ENCODE measurements around the gene NR6A1. TPM values are rescaled to one million over a fixed set of nuclear protein-coding genes. Genes with fewer than 3 reads are reported as not detected.

Gene NR6A1
- total RNA-seq, 1 experiment from 2014 or later = 0.77 TPM

- ChIA-PET CTCF (interaction anchor here (0.6 kb wide), 1 partner anchor 363 kb away, joined by 3 read pairs; no protein-coding TSS in a partner anchor), POLR2A (ENCODE audit: unreplicated experiment) (no interaction called here)
- intact Hi-C loops (cut with micrococcal nuclease) = no loop called here
- Histone ChIP-seq H3K4me1 (ENCODE audit: insufficient read depth, low read length) (no peaks in the 10 kb centered on the region), H3K9me2 (replicated peaks; ENCODE audit: low read length) (no peaks in the 10 kb centered on the region), H3K79me2 (ENCODE audit: low read length) (no peaks in the 10 kb centered on the region), H2AFZ (ENCODE audit: low read length) (no peak overlapping the region), H3K27me3 (ENCODE audit: low read length) (no peaks in the 10 kb centered on the region), H3K4me3 (ENCODE audit: low read length) (no peak overlapping the region), H3K36me3 (ENCODE audit: low read depth, low read length) (no peaks in the 10 kb centered on the region), H4K20me1 (ENCODE audit: low read length) (no peaks in the 10 kb centered on the region), H3F3A (ENCODE audit: low read length, unreplicated experiment) (no peaks in the 10 kb centered on the region), H3K27ac (ENCODE audit: low read length) (no peak overlapping the region), H3K9me3 (ENCODE audit: low read length) (no peaks in the 10 kb centered on the region), H3K4me2 (ENCODE audit: low read length) (no peak overlapping the region), H3K9ac (ENCODE audit: low read length) (no peak overlapping the region)
- ATAC-seq (no peak), DNase-seq (no peak)
- no peak for TF ChIP-seq CTCF (conservative IDR thresholded peaks at IDR 0.05; ENCODE audit: low read depth, low read length)
- TF ChIP-seq EZH2 (IDR thresholded peaks at IDR 0.05; ENCODE audit: low read length, unreplicated experiment) = no peak
- no peak for TF ChIP-seq EZH2phosphoT487 (IDR thresholded peaks at IDR 0.05; ENCODE audit: borderline replicate concordance, low read length)
- no TSS peak for BruUV-seq (replicated peaks)
Observed at GRCh38 chr9:124594225-124594624, 176.9 kb downstream of the NR6A1 start.

DNA sequence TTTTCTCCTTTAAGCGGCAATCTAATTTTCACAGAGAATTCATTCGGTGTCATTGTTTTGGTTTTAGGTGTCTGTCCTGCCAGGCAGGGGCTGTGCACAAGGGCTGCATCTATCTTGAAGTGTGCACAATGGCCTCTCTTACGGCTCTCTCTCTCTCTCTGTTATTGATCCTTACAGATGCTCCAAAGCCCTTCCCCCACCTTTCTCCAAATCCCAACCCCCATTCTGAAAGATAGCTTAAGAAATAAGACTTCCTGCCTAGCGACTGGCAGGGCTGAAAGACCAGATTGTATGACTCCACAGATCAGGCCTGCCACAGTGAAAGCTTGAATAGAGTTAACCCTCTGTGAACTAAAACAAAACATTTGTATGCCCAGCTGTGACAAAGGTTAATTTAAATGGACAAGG is 177.5 kb downstream of the NR6A1 start:
- H3K4me3 ChIP-seq (ENCODE audit: low read length) = no peak overlapping the region
- no peaks in the 10 kb centered on the region for H3K9me2 ChIP-seq (replicated peaks; ENCODE audit: low read length)
- DNase-seq (no peak), ATAC-seq (no peak)
- no peak overlapping the region for H3K9ac ChIP-seq (ENCODE audit: low read length)
- no peaks in the 10 kb centered on the region for H3K79me2 ChIP-seq (ENCODE audit: low read length)
- ChIA-PET CTCF (interaction anchor here (0.6 kb wide), 1 partner anchor 362 kb away, joined by 3 read pairs; no protein-coding TSS in a partner anchor), POLR2A (ENCODE audit: unreplicated experiment) (no interaction called here)
- BruUV-seq (replicated peaks) = no TSS peak
- no peak overlapping the region for H3K27ac ChIP-seq (ENCODE audit: low read length)
- H3K4me2 ChIP-seq (ENCODE audit: low read length) = no peak overlapping the region
- TF ChIP-seq CTCF (conservative IDR thresholded peaks at IDR 0.05; ENCODE audit: low read depth, low read length) = no peak
- TF ChIP-seq EZH2 (IDR thresholded peaks at IDR 0.05; ENCODE audit: low read length, unreplicated experiment) = no peak
- TF ChIP-seq EZH2phosphoT487 (IDR thresholded peaks at IDR 0.05; ENCODE audit: borderline replicate concordance, low read length) = no peak
- H3K9me3 ChIP-seq (ENCODE audit: low read length) = no peaks in the 10 kb centered on the region
- no peaks in the 10 kb centered on the region for H3F3A ChIP-seq (ENCODE audit: low read length, unreplicated experiment)
- no peaks in the 10 kb centered on the region for H3K4me1 ChIP-seq (ENCODE audit: insufficient read depth, low read length)
- H4K20me1 ChIP-seq (ENCODE audit: low read length) = no peaks in the 10 kb centered on the region
- no peaks in the 10 kb centered on the region for H3K27me3 ChIP-seq (ENCODE audit: low read length)
- no peaks in the 10 kb centered on the region for H3K36me3 ChIP-seq (ENCODE audit: low read depth, low read length)
- intact Hi-C loops (cut with micrococcal nuclease) = no loop called here
- no peak overlapping the region for H2AFZ ChIP-seq (ENCODE audit: low read length)

GRCh38 chr9:124593200-124593599 is 177.9 kb downstream of the NR6A1 start:
- DNase-seq (no peak), ATAC-seq (no peak)
- no peaks in the 10 kb centered on the region for H3K36me3 ChIP-seq (ENCODE audit: low read depth, low read length)
- no peaks in the 10 kb centered on the region for H3K79me2 ChIP-seq (ENCODE audit: low read length)
- ChIA-PET POLR2A (ENCODE audit: unreplicated experiment) (no interaction called here), CTCF (no interaction called here)
- no peaks in the 10 kb centered on the region for H3K4me1 ChIP-seq (ENCODE audit: insufficient read depth, low read length)
- H3K9me3 ChIP-seq (ENCODE audit: low read length) = no peaks in the 10 kb centered on the region
- H3K4me2 ChIP-seq (ENCODE audit: low read length) = no peak overlapping the region
- no peak overlapping the region for H3K4me3 ChIP-seq (ENCODE audit: low read length)
- H3F3A ChIP-seq (ENCODE audit: low read length, unreplicated experiment) = no peaks in the 10 kb centered on the region
- no peaks in the 10 kb centered on the region for H3K27me3 ChIP-seq (ENCODE audit: low read length)
- TF ChIP-seq EZH2phosphoT487 (IDR thresholded peaks at IDR 0.05; ENCODE audit: borderline replicate concordance, low read length) (no peak), EZH2 (IDR thresholded peaks at IDR 0.05; ENCODE audit: low read length, unreplicated experiment) (no peak), CTCF (conservative IDR thresholded peaks at IDR 0.05; ENCODE audit: low read depth, low read length) (no peak)
- H3K9me2 ChIP-seq (replicated peaks; ENCODE audit: low read length) = no peaks in the 10 kb centered on the region
- no peak overlapping the region for H3K9ac ChIP-seq (ENCODE audit: low read length)
- H3K27ac ChIP-seq (ENCODE audit: low read length) = no peak overlapping the region
- H4K20me1 ChIP-seq (ENCODE audit: low read length) = no peaks in the 10 kb centered on the region
- no TSS peak for BruUV-seq (replicated peaks)
- intact Hi-C loops (cut with micrococcal nuclease) = no loop called here
- H2AFZ ChIP-seq (ENCODE audit: low read length) = no peak overlapping the region
